Mesenchymal stem cell (in vitro differentiated cells and primary cell): ENCODE results near the gene ESYT2.

Experiments used
- DNase-seq: peaks from one replicate; pipeline ENCODE4 v3.0.0-alpha.2; 2013
- H2AFZ ChIP-seq: one replicate; pipeline ENCODE4 v1.6.1; 2013; ENCODE audit warnings: low read depth, mild to moderate bottlenecking, control low read depth, inconsistent platforms, low read length, moderate library complexity
- H2AK5ac ChIP-seq: 2 replicates; pipeline ENCODE4 v1.6.1; 2013; ENCODE audit warnings: low read length, moderate library complexity, mild to moderate bottlenecking, inconsistent platforms; ENCODE audit not compliant: severe bottlenecking
- H2BK120ac ChIP-seq: one replicate; pipeline ENCODE4 v1.6.1; 2013; ENCODE audit warnings: low read depth, mild to moderate bottlenecking, inconsistent platforms, low read length, moderate library complexity
- H2BK12ac ChIP-seq, 2 experiments: one replicate each; pipeline ENCODE4 v1.6.1; 2013; ENCODE audit warnings: inconsistent platforms in 2 of 2, low read length in 2 of 2, mild to moderate bottlenecking in 2 of 2, moderate library complexity in 2 of 2, control low read depth in 1 of 2
- H2BK15ac ChIP-seq: one replicate; pipeline ENCODE4 v1.6.1; 2013; ENCODE audit warnings: mild to moderate bottlenecking, low read depth, inconsistent platforms; ENCODE audit not compliant: poor library complexity, severe bottlenecking
- H2BK5ac ChIP-seq: 2 replicates; pipeline ENCODE4 v1.6.1; 2013; ENCODE audit warnings: low read depth, mild to moderate bottlenecking, low read length, control low read depth, inconsistent platforms; ENCODE audit not compliant: poor library complexity, severe bottlenecking
- H3K14ac ChIP-seq, 2 experiments: one replicate each; pipeline ENCODE4 v1.6.1; 2013; ENCODE audit warnings: inconsistent platforms in 2 of 2, low read length in 2 of 2, control low read depth in 1 of 2, mild to moderate bottlenecking in 1 of 2, moderate library complexity in 1 of 2
- H3K18ac ChIP-seq, 2 experiments: one replicate each; pipeline ENCODE4 v1.6.1; 2013; ENCODE audit warnings: inconsistent platforms in 2 of 2, low read length in 2 of 2, control low read depth in 1 of 2, low read depth in 1 of 2, mild to moderate bottlenecking in 1 of 2
- H3K23ac ChIP-seq, 2 experiments: one replicate each; pipeline ENCODE4 v1.6.1; 2013; ENCODE audit warnings: inconsistent platforms in 2 of 2, low read length in 2 of 2, mild to moderate bottlenecking in 2 of 2, moderate library complexity in 2 of 2, control low read depth in 1 of 2
- H3K27ac ChIP-seq: 2 replicates; pipeline ENCODE4 v1.5.1; 2013; ENCODE audit warnings: mild to moderate bottlenecking, moderate library complexity, low read length, control low read depth, inconsistent platforms; ENCODE audit not compliant: poor library complexity, severe bottlenecking
- H3K27me3 ChIP-seq, 2 experiments: 2 replicates each; pipeline versions ENCODE4 v1.6.1 to v1.7.0; 2013; ENCODE audit warnings: low read length in 2 of 2, mild to moderate bottlenecking in 2 of 2, moderate library complexity in 2 of 2, control low read depth in 1 of 2, inconsistent platforms in 1 of 2; ENCODE audit not compliant: control insufficient read depth in 1 of 2, insufficient read depth in 1 of 2
- H3K36me3 ChIP-seq, 2 experiments: 2 replicates each; pipeline versions ENCODE4 v1.6.1 to v1.7.0; 2013; ENCODE audit warnings: low read length in 2 of 2, control low read depth in 1 of 2, inconsistent platforms in 1 of 2, low read depth in 1 of 2, mild to moderate bottlenecking in 1 of 2; ENCODE audit not compliant: insufficient read depth in 2 of 2, control insufficient read depth in 1 of 2
- H3K4ac ChIP-seq, 2 experiments: one replicate each; pipeline ENCODE4 v1.6.1; 2013; ENCODE audit warnings: inconsistent platforms in 2 of 2, low read length in 2 of 2, mild to moderate bottlenecking in 2 of 2, moderate library complexity in 2 of 2, control low read depth in 1 of 2, low read depth in 1 of 2
- H3K4me1 ChIP-seq: 2 replicates; pipeline ENCODE4 v1.6.1; 2013; ENCODE audit warnings: low read depth, low read length, control low read depth; ENCODE audit not compliant: control insufficient read depth, insufficient read depth
- H3K4me2 ChIP-seq: 2 replicates; pipeline ENCODE4 v1.6.1; 2013; ENCODE audit warnings: low read length, mild to moderate bottlenecking, inconsistent platforms; ENCODE audit not compliant: poor library complexity, severe bottlenecking
- H3K4me3 ChIP-seq, 2 experiments: 2 replicates each; pipeline versions ENCODE4 v1.5.1 to v1.7.0; 2013; ENCODE audit warnings: low read length in 2 of 2, mild to moderate bottlenecking in 2 of 2, control low read depth in 1 of 2, low read depth in 1 of 2; ENCODE audit not compliant: insufficient read depth in 1 of 2
- H3K79me1 ChIP-seq: replicated peaks from 2 replicates; pipeline ENCODE4 v1.6.1; 2013; ENCODE audit warnings: mild to moderate bottlenecking, control low read depth, low read length, inconsistent platforms; ENCODE audit not compliant: poor library complexity, severe bottlenecking
- H3K9ac ChIP-seq: 2 replicates; pipeline ENCODE4 v1.7.0; 2013; ENCODE audit warnings: mild to moderate bottlenecking, low read length, moderate library complexity
- H3K9me3 ChIP-seq: 2 replicates; pipeline ENCODE4 v1.7.0; 2013; ENCODE audit warnings: mild to moderate bottlenecking, low read length; ENCODE audit not compliant: control insufficient read depth
- H4K8ac ChIP-seq: one replicate; pipeline ENCODE4 v1.6.1; 2013; ENCODE audit warnings: inconsistent platforms, mild to moderate bottlenecking, low read length, moderate library complexity
- H4K91ac ChIP-seq: one replicate; pipeline ENCODE4 v1.6.1; 2013; ENCODE audit warnings: mild to moderate bottlenecking, low read length, inconsistent platforms
- WGBS: methylation state at CpG from one replicate; pipeline ENCODE4 v1.1.7; 2013; ENCODE audit warnings: mixed read lengths; 5-methylcytosine and 5-hydroxymethylcytosine counted together

ESYT2 gene

DNA sequence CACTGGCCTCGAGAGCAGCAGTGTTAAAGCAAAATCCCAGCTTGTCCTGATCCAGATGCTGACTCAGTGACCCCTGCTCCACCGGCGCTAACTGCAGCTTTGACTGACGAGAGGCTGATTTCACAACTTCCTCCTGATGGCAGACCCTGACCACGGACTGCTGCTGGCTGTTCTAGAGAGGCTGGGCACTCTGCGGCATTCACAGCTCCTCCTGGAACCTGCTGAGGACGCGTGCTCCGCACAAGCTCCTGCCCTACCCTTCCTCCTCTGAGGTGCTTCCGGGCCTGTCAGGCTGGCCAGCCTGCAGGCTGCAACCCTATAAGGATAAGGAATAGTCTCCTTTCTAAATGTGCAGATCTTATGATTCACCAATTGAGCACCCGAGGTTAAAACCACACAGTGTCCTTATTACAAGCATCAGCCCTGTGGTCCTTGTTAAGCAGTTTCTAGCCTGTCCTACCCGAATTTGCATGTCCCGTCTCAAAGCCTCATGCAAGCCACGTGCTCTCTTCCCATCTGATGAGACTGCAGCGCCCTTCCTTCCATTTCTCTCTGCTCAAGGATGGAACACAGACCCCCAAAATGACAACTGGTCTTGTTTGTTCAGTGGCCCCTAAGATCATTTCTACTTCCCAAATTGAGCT, 89.2 kb downstream of the ESYT2 start:
- Histone ChIP-seq H3K23ac (no peak overlapping the region), H3K9me3 (no peaks in the 10 kb centered on the region), H2AK5ac (no peak overlapping the region), H3K14ac (no peak overlapping the region), H4K91ac (no peak overlapping the region), H3K79me1 (peaks cover 26% of the 10 kb centered on the region), H2BK120ac (no peak overlapping the region), H3K27ac (peak overlapping the region; percentile 71), H3K4me1 (peaks cover 19% of the 10 kb centered on the region), H3K4me2 (no peak overlapping the region), H2BK15ac (no peak overlapping the region), H3K4me3 (peak overlapping the region in 1 of 2 experiments; percentile 9), H2BK12ac (peak overlapping the region in 1 of 2 experiments; percentile 49), H3K9ac (peak overlapping the region; percentile 62), H2BK5ac (no peak overlapping the region), H3K27me3 (no peaks in the 10 kb centered on the region), H3K36me3 (peaks cover 54 to 96% of the 10 kb centered on the region in 2 experiments), H3K4ac (peak overlapping the region in 1 of 2 experiments; percentile 62), H3K18ac (peak overlapping the region in 1 of 2 experiments; percentile 84), H2AFZ (no peak overlapping the region), H4K8ac (peak overlapping the region; percentile 52)
- DNase-seq = peak; percentile 94
- WGBS = 12% methylated on average over 15 of the region's 15 CpGs

- Histone ChIP-seq H3K36me3 (peaks cover 61 to 96% of the 10 kb centered on the region in 2 experiments), H3K4me3 (no peak overlapping the region), H2AK5ac (no peak overlapping the region), H3K9ac (no peak overlapping the region), H3K14ac (no peak overlapping the region), H2BK120ac (no peak overlapping the region), H2AFZ (no peak overlapping the region), H3K18ac (no peak overlapping the region), H2BK15ac (peak overlapping the region; percentile 65), H4K8ac (no peak overlapping the region), H3K23ac (no peak overlapping the region), H3K27ac (no peak overlapping the region), H3K4ac (no peak overlapping the region), H4K91ac (peak overlapping the region; percentile 56), H3K4me2 (no peak overlapping the region), H2BK12ac (peak overlapping the region in 1 of 2 experiments; percentile 37), H2BK5ac (no peak overlapping the region), H3K9me3 (no peaks in the 10 kb centered on the region), H3K27me3 (no peaks in the 10 kb centered on the region), H3K4me1 (peaks cover 19% of the 10 kb centered on the region), H3K79me1 (peaks cover 29% of the 10 kb centered on the region)
- 88% methylated on average over 10 of the region's 15 CpGs for WGBS
- DNase-seq = no peak
Measured at GRCh38 chr7:158738841-158739240, 90.5 kb downstream of the ESYT2 start.

GRCh38 chr7:158737064-158737695, 92.1 kb downstream of the ESYT2 start:
- Histone ChIP-seq H3K4ac (no peak overlapping the region), H2BK5ac (no peak overlapping the region), H2BK120ac (no peak overlapping the region), H2BK12ac (no peak overlapping the region), H3K79me1 (peaks cover 20% of the 10 kb centered on the region), H3K4me2 (no peak overlapping the region), H3K36me3 (peaks cover 49 to 97% of the 10 kb centered on the region in 2 experiments), H3K18ac (no peak overlapping the region), H3K27me3 (no peaks in the 10 kb centered on the region), H2AK5ac (no peak overlapping the region), H3K27ac (no peak overlapping the region), H3K4me3 (no peak overlapping the region), H4K8ac (no peak overlapping the region), H2BK15ac (no peak overlapping the region), H2AFZ (no peak overlapping the region), H3K23ac (no peak overlapping the region), H3K9me3 (no peaks in the 10 kb centered on the region), H4K91ac (no peak overlapping the region), H3K9ac (no peak overlapping the region), H3K4me1 (peaks cover 19% of the 10 kb centered on the region), H3K14ac (no peak overlapping the region)
- no peak for DNase-seq
- 96% methylated on average over 17 of the region's 19 CpGs for WGBS

GRCh38 chr7:158735935-158736334, 93.4 kb downstream of the ESYT2 start:
- Histone ChIP-seq H2BK5ac (no peak overlapping the region), H3K4me1 (peaks cover 10% of the 10 kb centered on the region), H2BK15ac (no peak overlapping the region), H3K9me3 (no peaks in the 10 kb centered on the region), H2BK120ac (no peak overlapping the region), H3K9ac (no peak overlapping the region), H4K91ac (no peak overlapping the region), H3K18ac (no peak overlapping the region), H3K4ac (no peak overlapping the region), H4K8ac (no peak overlapping the region), H3K14ac (no peak overlapping the region), H2AK5ac (no peak overlapping the region), H3K23ac (no peak overlapping the region), H3K27ac (no peak overlapping the region), H2AFZ (no peak overlapping the region), H3K79me1 (peaks cover 18% of the 10 kb centered on the region), H3K36me3 (peaks cover 41 to 93% of the 10 kb centered on the region in 2 experiments), H3K27me3 (no peaks in the 10 kb centered on the region), H3K4me3 (no peak overlapping the region), H2BK12ac (peak overlapping the region in 1 of 2 experiments; percentile 11), H3K4me2 (no peak overlapping the region)
- WGBS = 97% methylated on average over 9 of the region's 12 CpGs
- no peak for DNase-seq
